ENCODE data around the gene CTNNA1. TPM values are rescaled to one million over a fixed set of nuclear protein-coding genes. Genes with fewer than 3 reads are reported as not detected.

CTNNA1 gene
- total RNA-seq, 1 donor from 2014 or later = 371 TPM

GRCh38 chr5:138934971-138935370, 181.7 kb downstream of the CTNNA1 start:
- H3K9me3 Mint-ChIP-seq = no peaks in the 10 kb centered on the region
- H3K27me3 Mint-ChIP-seq = no peaks in the 10 kb centered on the region
- H3K4me1 Mint-ChIP-seq (ENCODE audit: unreplicated experiment) = peaks cover 7% of the 10 kb centered on the region
- H3K4me3 Mint-ChIP-seq = peak overlapping the region; percentile 36
- peaks cover 64% of the 10 kb centered on the region for H3K36me3 Mint-ChIP-seq
- H3K27ac Mint-ChIP-seq = no peak overlapping the region
- no peak for DNase-seq (ENCODE audit: extremely low spot score, unreplicated experiment)
- no peak for TF ChIP-seq CTCF (conservative IDR thresholded peaks at IDR 0.05)

- TF ChIP-seq CTCF (conservative IDR thresholded peaks at IDR 0.05) = no peak
- Mint-ChIP-seq H3K27ac (peak overlapping the region; percentile 31), H3K27me3 (no peaks in the 10 kb centered on the region), H3K36me3 (peaks cover 60% of the 10 kb centered on the region), H3K9me3 (peaks cover 2% of the 10 kb centered on the region), H3K4me3 (peak overlapping the region; percentile 36), H3K4me1 (ENCODE audit: unreplicated experiment) (peaks cover 7% of the 10 kb centered on the region)
- no peak for DNase-seq (ENCODE audit: extremely low spot score, unreplicated experiment)
Observed at GRCh38 chr5:138935466-138935865, 182.2 kb downstream of the CTNNA1 start.

- no peak for DNase-seq (ENCODE audit: extremely low spot score, unreplicated experiment)
- Mint-ChIP-seq H3K4me1 (ENCODE audit: unreplicated experiment) (peaks cover 7% of the 10 kb centered on the region), H3K4me3 (no peak overlapping the region), H3K27me3 (no peaks in the 10 kb centered on the region), H3K36me3 (peaks cover 55% of the 10 kb centered on the region), H3K27ac (peak overlapping the region; percentile 62), H3K9me3 (peaks cover 6% of the 10 kb centered on the region)
- TF ChIP-seq CTCF (conservative IDR thresholded peaks at IDR 0.05) = no peak
Observed at GRCh38 chr5:138936225-138936967, 183.2 kb downstream of the CTNNA1 start.

GRCh38 chr5:138936968-138937345, 183.7 kb downstream of the CTNNA1 start:
- H3K36me3 Mint-ChIP-seq = peaks cover 53% of the 10 kb centered on the region
- H3K4me1 Mint-ChIP-seq (ENCODE audit: unreplicated experiment) = peaks cover 7% of the 10 kb centered on the region
- DNase-seq (ENCODE audit: extremely low spot score, unreplicated experiment) = no peak
- no peak for TF ChIP-seq CTCF (conservative IDR thresholded peaks at IDR 0.05)
- H3K9me3 Mint-ChIP-seq = peaks cover 6% of the 10 kb centered on the region
- H3K4me3 Mint-ChIP-seq = no peak overlapping the region
- no peaks in the 10 kb centered on the region for H3K27me3 Mint-ChIP-seq
- H3K27ac Mint-ChIP-seq = peak overlapping the region; percentile 62

GRCh38 chr5:138937392-138938387, 184.5 kb downstream of the CTNNA1 start:
- H3K9me3 Mint-ChIP-seq = peaks cover 6% of the 10 kb centered on the region
- no peaks in the 10 kb centered on the region for H3K27me3 Mint-ChIP-seq
- peak; percentile 64 for DNase-seq (ENCODE audit: extremely low spot score, unreplicated experiment)
- no peak overlapping the region for H3K4me3 Mint-ChIP-seq
- peaks cover 7% of the 10 kb centered on the region for H3K4me1 Mint-ChIP-seq (ENCODE audit: unreplicated experiment)
- H3K27ac Mint-ChIP-seq = peak overlapping the region; percentile 79
- no peak for TF ChIP-seq CTCF (conservative IDR thresholded peaks at IDR 0.05)
- H3K36me3 Mint-ChIP-seq = peaks cover 48% of the 10 kb centered on the region

All from type B pancreatic cell (in vitro differentiated cells).